ENCODE results near the gene IL20.
A peak's percentile ranks its signal among the peaks of the same experiment; 100 is the strongest.
"Not testable (repeated sequence)": the region's sequence is repeated elsewhere in the genome, so short reads cannot be mapped to it uniquely, and the experiment has no call there.

IL20 gene

DNA sequence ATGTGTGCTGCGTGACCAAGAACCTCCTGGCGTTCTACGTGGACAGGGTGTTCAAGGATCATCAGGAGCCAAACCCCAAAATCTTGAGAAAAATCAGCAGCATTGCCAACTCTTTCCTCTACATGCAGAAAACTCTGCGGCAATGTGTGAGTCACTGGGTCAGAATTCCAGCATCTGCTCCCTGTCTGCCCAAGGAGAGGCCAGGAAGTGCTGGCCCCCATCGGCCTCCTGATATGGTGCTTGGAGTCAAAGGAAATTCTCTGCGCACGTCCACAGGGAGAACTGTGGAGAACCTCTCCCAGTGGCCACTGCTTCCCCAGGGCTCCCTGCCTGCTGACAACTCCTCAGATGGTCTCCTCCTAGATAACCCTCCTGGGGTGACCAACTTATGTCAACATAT lies 25.6 kb upstream of the IL20 start:
- intact Hi-C loops (cut with DNase I): no loop called here

GRCh38 chr1:206841609-206842323 lies 23.7 kb upstream of the IL20 start:
- peak in 1 of 42 donors; percentile 10 for DNase-seq

More for the DNA sequence above, 25.6 kb upstream of the IL20 start:
- peak in 1 of 42 donors; percentile 30 for DNase-seq

DNA sequence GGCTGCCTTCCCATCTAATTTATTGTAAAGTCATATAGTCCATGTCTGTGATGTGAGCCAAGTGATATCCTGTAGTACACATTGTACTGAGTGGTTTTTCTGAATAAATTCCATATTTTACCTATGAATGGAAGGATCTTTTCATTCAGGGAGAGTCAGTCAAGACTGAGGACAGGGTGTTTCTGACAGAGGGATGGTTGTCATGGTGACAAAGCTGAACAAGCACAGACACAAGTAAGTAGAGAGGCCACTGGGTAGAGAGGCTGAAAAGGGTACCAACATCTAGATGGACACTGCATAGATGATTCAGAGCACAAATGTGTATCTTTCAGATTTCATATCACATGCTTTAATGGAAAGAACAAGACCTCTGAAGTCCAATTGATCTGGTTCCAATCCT lies 22.6 kb upstream of the IL20 start:
- peak in 1 of 42 donors; percentile 21 for DNase-seq

More at GRCh38 chr1:206841609-206842323, 23.7 kb upstream of the IL20 start:
- intact Hi-C loops (cut with DNase I): no loop called here

DNA sequence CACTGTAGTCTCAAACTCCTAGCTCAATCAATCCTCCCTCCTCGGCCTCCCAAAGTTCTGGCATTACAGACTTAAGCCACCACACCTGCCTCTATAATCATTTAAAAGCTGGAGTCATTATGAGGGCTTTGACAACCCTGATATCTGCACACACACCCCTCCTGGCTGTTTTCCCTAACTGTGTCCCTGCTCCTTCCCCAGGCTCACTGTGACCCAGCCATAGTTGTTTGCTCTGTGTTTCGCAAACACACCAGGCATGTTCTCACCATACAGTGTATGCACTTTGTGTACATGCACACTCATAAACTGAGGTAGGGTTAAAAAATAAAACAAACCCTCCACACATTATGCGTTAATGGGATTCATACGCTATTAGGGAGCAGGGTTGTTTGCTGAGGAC lies 21.8 kb upstream of the IL20 start:
- intact Hi-C loops (cut with DNase I): no loop called here
- DNase-seq: no peak

More for the DNA sequence above, 22.6 kb upstream of the IL20 start:
- intact Hi-C loops (cut with DNase I): no loop called here

GRCh38 chr1:206846487-206846886 lies 18.9 kb upstream of the IL20 start:
- peak in 1 of 42 donors; percentile 24 for DNase-seq

GRCh38 chr1:206847337-206847834 lies 18.0 kb upstream of the IL20 start:
- intact Hi-C loops (cut with DNase I): no loop called here

More at GRCh38 chr1:206846487-206846886, 18.9 kb upstream of the IL20 start:
- intact Hi-C loops (cut with DNase I): no loop called here

DNA sequence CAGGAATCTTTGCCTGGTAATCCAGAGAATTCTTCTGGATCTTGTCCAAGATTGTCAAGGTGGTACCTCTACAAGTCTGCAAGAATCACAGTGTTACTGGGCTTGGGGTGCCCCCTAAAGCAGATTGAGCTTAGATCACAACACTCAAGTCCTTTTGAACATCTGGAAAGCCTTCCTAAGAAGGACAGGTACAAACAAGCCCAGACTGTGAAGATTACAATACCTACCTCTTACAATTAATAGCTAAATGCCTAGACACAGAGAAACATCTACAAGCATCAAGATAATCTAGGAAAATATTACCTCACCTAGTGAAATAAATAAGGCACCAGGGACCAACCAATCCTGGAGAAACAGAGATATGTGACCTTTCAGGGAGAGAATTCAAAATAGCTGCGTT lies 17.5 kb upstream of the IL20 start:
- intact Hi-C loops (cut with DNase I): no loop called here
- peak in 1 of 42 donors; percentile 2 for DNase-seq

More at GRCh38 chr1:206847337-206847834, 18.0 kb upstream of the IL20 start:
- peak in 1 of 42 donors; percentile 6 for DNase-seq

- intact Hi-C loops (cut with DNase I): no loop called here
- no peak for DNase-seq
Observed at GRCh38 chr1:206850401-206850800, 15.0 kb upstream of the IL20 start.

DNA sequence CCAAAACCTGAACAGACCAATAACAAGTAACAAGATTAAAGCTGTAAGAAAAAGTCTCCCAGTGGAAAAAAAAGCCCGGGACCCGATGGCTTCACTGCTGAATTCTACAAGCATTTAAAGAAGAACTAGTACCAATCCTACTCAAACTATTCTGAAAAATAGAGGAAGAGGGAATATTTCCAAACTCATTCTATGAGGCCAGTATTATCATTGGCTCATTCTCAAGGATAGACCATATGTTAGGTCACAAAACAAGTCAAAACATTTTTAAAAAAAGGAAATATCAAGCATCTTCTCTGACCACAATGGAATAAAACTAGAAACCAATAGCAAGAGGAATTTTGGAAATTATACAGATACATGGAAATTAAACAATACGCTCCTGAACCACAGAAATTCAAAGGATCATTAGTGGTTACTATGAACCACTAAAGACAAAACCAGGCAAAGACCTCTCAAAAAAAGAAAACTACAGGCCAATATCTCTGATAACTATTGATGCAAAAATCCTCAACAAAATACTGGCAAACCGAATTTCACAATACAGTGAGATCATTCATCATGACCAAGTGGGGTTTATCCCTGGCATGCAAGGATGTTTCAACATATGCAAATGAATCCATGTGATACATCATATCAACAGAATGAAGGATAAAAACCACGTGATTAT lies 13.9 kb upstream of the IL20 start:
- DNase-seq: peak in 1 of 42 donors; percentile 2
- intact Hi-C loops (cut with DNase I): no loop called here

GRCh38 chr1:206852662-206853061 lies 12.8 kb upstream of the IL20 start:
- intact Hi-C loops (cut with DNase I); DNase-seq: not testable (repeated sequence)

DNA sequence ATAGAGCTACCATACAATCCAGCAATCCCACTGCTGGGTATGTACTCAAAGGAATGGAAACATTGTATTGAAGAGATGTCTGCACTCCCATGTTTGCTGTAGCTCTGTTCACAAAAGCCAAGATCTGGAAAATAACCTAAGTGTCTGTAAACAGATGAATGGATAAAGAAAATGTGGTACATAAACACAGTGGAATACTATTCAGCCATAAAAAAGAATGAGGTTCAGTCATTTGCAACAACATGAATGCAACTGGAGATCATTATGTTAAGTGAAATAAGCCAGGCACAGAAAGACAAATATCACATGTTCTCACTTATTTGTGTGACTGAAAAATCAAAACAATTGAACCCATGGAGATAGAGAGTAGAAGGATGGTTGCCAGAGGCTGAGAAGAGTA lies 11.7 kb upstream of the IL20 start:
- peak in 1 of 42 donors; percentile 1 for DNase-seq
- intact Hi-C loops (cut with DNase I): not testable (repeated sequence)

GRCh38 chr1:206854401-206855129 lies 10.9 kb upstream of the IL20 start:
- intact Hi-C loops (cut with DNase I): no loop called here
- DNase-seq: peak in 1 of 42 donors; percentile 22

DNA sequence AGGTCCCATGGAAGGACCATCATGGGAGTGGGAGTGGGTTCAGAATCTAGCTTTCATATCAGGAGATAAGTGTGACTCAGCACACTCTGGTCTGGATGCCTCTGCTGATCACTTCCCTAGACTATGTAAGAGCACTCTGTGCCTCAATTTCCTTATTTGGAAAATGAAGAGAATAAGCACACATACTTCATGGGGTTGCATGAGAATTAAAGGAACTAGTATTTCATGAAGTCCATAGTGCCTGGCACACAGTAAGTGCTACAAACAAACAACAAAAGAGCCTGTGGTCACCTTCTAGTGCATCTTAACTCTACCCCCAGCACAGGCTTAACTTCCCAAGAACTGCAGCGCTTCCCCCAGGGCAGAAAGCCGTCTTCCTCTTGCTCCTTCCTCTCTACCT lies 9.6 kb upstream of the IL20 start:
- intact Hi-C loops (cut with DNase I): no loop called here
- DNase-seq: peak in 1 of 42 donors; percentile 2

- intact Hi-C loops (cut with DNase I): no loop called here
- DNase-seq: peak in 1 of 42 donors; percentile 29
Observed at GRCh38 chr1:206856674-206857464, 8.6 kb upstream of the IL20 start.

- DNase-seq: peak in 7 of 42 donors; percentile 2 to 38 (median 7)
- intact Hi-C loops (cut with DNase I): no loop called here
Observed at GRCh38 chr1:206859082-206859521, 6.3 kb upstream of the IL20 start.

DNA sequence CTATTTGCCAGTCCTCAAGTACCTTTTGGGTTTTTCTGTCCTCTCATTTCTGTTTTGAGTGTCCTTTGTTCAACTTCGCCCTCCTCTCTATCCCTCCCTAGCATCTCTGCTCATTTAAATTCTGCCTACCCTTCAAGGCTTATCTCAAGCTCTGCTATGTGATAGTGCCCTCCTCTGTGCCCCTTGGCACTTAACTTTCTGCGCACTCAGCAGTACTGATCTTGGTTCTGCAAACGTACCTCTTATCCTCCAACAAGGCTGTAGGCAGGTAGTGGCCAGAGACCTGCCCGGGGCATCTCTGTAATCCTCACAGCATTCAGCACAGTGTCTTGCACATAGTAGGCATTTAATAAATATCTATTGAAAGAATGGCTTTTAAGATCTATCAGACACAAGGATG lies 5.3 kb upstream of the IL20 start:
- DNase-seq: peak in 1 of 42 donors; percentile 17
- intact Hi-C loops (cut with DNase I): no loop called here

DNA sequence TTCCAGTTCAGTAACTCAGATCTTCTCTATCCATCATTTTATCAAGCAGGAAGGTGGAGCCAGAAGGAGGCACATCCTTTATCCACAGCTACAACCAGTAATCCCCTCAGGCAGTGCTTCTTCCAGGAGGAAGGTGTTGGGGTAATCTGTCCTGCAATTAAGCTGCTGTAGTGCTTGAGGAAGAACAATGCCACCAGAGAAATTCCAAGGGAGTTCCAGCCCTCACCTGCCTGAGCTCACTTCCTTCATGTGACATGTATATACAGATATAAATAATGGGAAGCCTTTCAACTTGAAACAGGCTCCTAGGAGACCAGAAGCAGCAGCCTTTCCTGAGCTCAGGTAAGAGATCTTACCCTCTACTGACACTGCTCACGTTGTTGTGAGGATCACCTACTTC lies 2.2 kb upstream of the IL20 start:
- intact Hi-C loops (cut with DNase I): no loop called here
- peak in 1 of 42 donors; percentile 5 for DNase-seq

DNA sequence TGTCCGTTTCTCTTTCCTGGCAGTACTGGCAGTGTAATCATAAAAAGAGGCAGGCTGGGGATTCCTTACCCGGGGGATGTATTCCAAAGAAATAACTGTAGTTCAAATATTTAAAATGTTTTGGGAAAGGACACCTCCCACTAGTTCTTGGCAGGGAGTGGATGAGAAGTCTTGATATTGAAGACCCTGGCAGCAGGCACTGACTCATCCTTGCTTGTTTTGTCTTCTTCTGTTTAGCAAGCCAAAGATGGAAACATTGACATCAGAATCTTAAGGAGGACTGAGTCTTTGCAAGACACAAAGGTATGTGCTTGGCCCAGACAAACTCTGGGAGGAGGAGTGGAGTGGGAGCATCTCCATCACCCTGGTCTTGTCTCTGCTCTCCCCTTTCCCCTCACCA lies 639 bp downstream of the IL20 start:
- intact Hi-C loops (cut with DNase I): no loop called here

GRCh38 chr1:206867239-206867638 lies 1.8 kb downstream of the IL20 start:
- intact Hi-C loops (cut with DNase I): no loop called here
- no peak for DNase-seq

More for the DNA sequence above, 639 bp downstream of the IL20 start:
- DNase-seq: no peak

Data from head of caudate nucleus (tissue), 42 donors.